MM.1S (cell line): Measurements from ENCODE around the gene ZNF469.

Experiments used
- DNase-seq: peaks from one replicate; pipeline ENCODE4 v3.0.0-alpha.2; 2015
- H2AFZ ChIP-seq: fragments of 300-600 bp; sonication (generic); 2 replicates; pipeline ENCODE4 v1.6.0; 2016; ENCODE audit warnings: antibody characterized with exemption, low read length
- H3F3A ChIP-seq: fragments of 300-600 bp; sonication (generic); 2 replicates; pipeline ENCODE4 v1.6.1; 2016; ENCODE audit warnings: mild to moderate bottlenecking, antibody characterized with exemption, low read length, moderate library complexity, mixed read lengths; ENCODE audit not compliant: insufficient read depth
- H3K27ac ChIP-seq: fragments of 300-600 bp; sonication (generic); 2 replicates; pipeline ENCODE4 v1.5.1; 2016; ENCODE audit warnings: mild to moderate bottlenecking, low read length
- H3K27me3 ChIP-seq: fragments of 300-600 bp; sonication (generic); replicated peaks from 2 replicates; pipeline ENCODE4 v1.6.0; 2016; ENCODE audit warnings: low read length; ENCODE audit not compliant: insufficient read depth
- H3K36me3 ChIP-seq: fragments of 300-600 bp; sonication (generic); replicated peaks from 2 replicates; pipeline ENCODE4 v1.6.1; 2016; ENCODE audit warnings: mild to moderate bottlenecking, low read length, mixed read lengths; ENCODE audit not compliant: insufficient read depth
- H3K4me1 ChIP-seq: fragments of 300-600 bp; sonication (generic); 2 replicates; pipeline ENCODE4 v1.6.1; 2016; ENCODE audit warnings: low read length, mixed read lengths
- H3K4me2 ChIP-seq: fragments of 300-600 bp; sonication (generic); 2 replicates; pipeline ENCODE4 v1.6.0; 2016; ENCODE audit warnings: low read depth, low read length
- H3K4me3 ChIP-seq: fragments of 300-600 bp; sonication (generic); 2 replicates; pipeline ENCODE4 v1.5.1; 2016; ENCODE audit warnings: low read length, mixed read lengths
- H3K79me2 ChIP-seq: fragments of 300-600 bp; sonication (generic); 2 replicates; pipeline ENCODE4 v1.6.1; 2016; ENCODE audit warnings: mixed run types, low read length, mixed read lengths
- H3K9ac ChIP-seq: fragments of 300-600 bp; sonication (generic); 2 replicates; pipeline ENCODE4 v1.6.1; 2016; ENCODE audit warnings: low read length, mixed read lengths
- H3K9me2 ChIP-seq: fragments of 300-600 bp; sonication (generic); replicated peaks from 2 replicates; pipeline ENCODE4 v1.6.1; 2016; ENCODE audit warnings: mild to moderate bottlenecking, low read length, mixed read lengths; ENCODE audit not compliant: insufficient read depth
- H3K9me3 ChIP-seq: fragments of 300-600 bp; sonication (generic); replicated peaks from 2 replicates; pipeline ENCODE4 v1.6.1; 2016; ENCODE audit warnings: mild to moderate bottlenecking, low read length, mixed read lengths; ENCODE audit not compliant: insufficient read depth
- H4K20me1 ChIP-seq: fragments of 300-600 bp; sonication (generic); 2 replicates; pipeline ENCODE4 v1.6.1; 2016; ENCODE audit warnings: mild to moderate bottlenecking, low read length, moderate library complexity, mixed read lengths; ENCODE audit not compliant: insufficient read depth
- EZH2 ChIP-seq: fragments of 300-600 bp; sonication (generic); optimal IDR thresholded peaks from 2 replicates; pipeline ENCODE3; 2017; ENCODE audit warnings: low read depth, mild to moderate bottlenecking, antibody characterized with exemption, low read length, mixed read lengths
- EZH2phosphoT487 ChIP-seq: fragments of 300-600 bp; sonication (generic); IDR thresholded peaks from 2 replicates; pipeline ENCODE4 v1.6.1; 2018; ENCODE audit warnings: antibody characterized with exemption, low read length
- TF ChIP-seq, protein P1 (sequence below): fragments of 300-600 bp; sonication (generic); IDR thresholded peaks from 2 replicates; pipeline ENCODE4 v1.5.1; 2016; ENCODE audit warnings: antibody characterized with exemption, low read length, mixed read lengths

The ZNF469 gene

DNA sequence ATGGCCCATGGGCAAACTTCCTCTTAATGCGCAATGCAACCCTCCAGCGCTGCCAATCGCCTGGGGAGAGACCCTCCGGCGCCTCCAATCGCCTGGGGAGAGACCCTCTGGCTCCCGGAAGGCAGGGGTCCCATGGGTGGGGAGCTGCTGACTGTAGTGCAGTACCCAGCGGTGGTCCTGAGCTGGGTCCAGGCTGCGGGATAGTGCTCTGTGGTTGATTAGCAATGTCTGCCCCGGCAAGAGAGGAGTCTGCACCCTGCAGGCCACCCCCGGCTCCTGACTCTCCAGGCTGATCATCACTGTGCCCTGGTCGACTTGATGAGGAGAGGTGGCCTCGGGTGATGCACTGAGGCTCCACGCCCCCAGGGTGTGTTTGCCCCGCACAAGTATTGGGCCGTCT is 44.6 kb upstream of the ZNF469 start:
- Histone ChIP-seq H4K20me1 (no peaks in the 10 kb centered on the region), H3F3A (no peaks in the 10 kb centered on the region), H3K27ac (no peak overlapping the region), H2AFZ (no peak overlapping the region), H3K4me3 (no peak overlapping the region), H3K9ac (no peak overlapping the region), H3K4me2 (no peak overlapping the region), H3K79me2 (no peaks in the 10 kb centered on the region), H3K4me1 (no peaks in the 10 kb centered on the region), H3K9me3 (no peaks in the 10 kb centered on the region), H3K9me2 (no peaks in the 10 kb centered on the region), H3K36me3 (no peaks in the 10 kb centered on the region), H3K27me3 (peaks cover 30% of the 10 kb centered on the region)
- no peak for TF ChIP-seq EZH2
- TF ChIP-seq, protein P1, sequence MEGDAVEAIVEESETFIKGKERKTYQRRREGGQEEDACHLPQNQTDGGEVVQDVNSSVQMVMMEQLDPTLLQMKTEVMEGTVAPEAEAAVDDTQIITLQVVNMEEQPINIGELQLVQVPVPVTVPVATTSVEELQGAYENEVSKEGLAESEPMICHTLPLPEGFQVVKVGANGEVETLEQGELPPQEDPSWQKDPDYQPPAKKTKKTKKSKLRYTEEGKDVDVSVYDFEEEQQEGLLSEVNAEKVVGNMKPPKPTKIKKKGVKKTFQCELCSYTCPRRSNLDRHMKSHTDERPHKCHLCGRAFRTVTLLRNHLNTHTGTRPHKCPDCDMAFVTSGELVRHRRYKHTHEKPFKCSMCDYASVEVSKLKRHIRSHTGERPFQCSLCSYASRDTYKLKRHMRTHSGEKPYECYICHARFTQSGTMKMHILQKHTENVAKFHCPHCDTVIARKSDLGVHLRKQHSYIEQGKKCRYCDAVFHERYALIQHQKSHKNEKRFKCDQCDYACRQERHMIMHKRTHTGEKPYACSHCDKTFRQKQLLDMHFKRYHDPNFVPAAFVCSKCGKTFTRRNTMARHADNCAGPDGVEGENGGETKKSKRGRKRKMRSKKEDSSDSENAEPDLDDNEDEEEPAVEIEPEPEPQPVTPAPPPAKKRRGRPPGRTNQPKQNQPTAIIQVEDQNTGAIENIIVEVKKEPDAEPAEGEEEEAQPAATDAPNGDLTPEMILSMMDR: no peak
- no peak for DNase-seq

GRCh38 chr16:88338896-88339295 is 43.9 kb upstream of the ZNF469 start:
- Histone ChIP-seq H3K9me3 (no peaks in the 10 kb centered on the region), H4K20me1 (no peaks in the 10 kb centered on the region), H3K36me3 (no peaks in the 10 kb centered on the region), H3K79me2 (no peaks in the 10 kb centered on the region), H3K27me3 (peaks cover 37% of the 10 kb centered on the region), H3K4me2 (no peak overlapping the region), H3K9ac (no peak overlapping the region), H3F3A (no peaks in the 10 kb centered on the region), H3K4me3 (no peak overlapping the region), H3K9me2 (no peaks in the 10 kb centered on the region), H3K4me1 (no peaks in the 10 kb centered on the region), H3K27ac (no peak overlapping the region), H2AFZ (no peak overlapping the region)
- TF ChIP-seq EZH2 (no peak), EZH2phosphoT487 (no peak)
- TF ChIP-seq, protein P1: no peak
- DNase-seq: no peak

- no peak for DNase-seq
- TF ChIP-seq, protein P1: no peak
- TF ChIP-seq EZH2 (no peak), EZH2phosphoT487 (no peak)
- Histone ChIP-seq H3K9ac (no peak overlapping the region), H3K4me3 (no peak overlapping the region), H3F3A (no peaks in the 10 kb centered on the region), H3K9me3 (no peaks in the 10 kb centered on the region), H4K20me1 (no peaks in the 10 kb centered on the region), H3K9me2 (no peaks in the 10 kb centered on the region), H3K4me2 (no peak overlapping the region), H3K4me1 (no peaks in the 10 kb centered on the region), H3K27me3 (peaks cover 42% of the 10 kb centered on the region), H2AFZ (no peak overlapping the region), H3K36me3 (no peaks in the 10 kb centered on the region), H3K79me2 (no peaks in the 10 kb centered on the region), H3K27ac (no peak overlapping the region)
Measured at GRCh38 chr16:88339930-88340754, 42.6 kb upstream of the ZNF469 start.
